ENCODE data around the gene ARPC5L.

Gene ARPC5L

GRCh38 chr9:124878518-124878917, 16.6 kb downstream of the ARPC5L start:
- TF ChIP-seq POLR2AphosphoS5 (IDR thresholded peaks at IDR 0.05; ENCODE audit: low read depth) (no peak; the same call in 1 of the 2 replicates), REST (IDR thresholded peaks at IDR 0.05; ENCODE audit: insufficient replicate concordance, low read depth) (no peak), GABPA (IDR thresholded peaks at IDR 0.05; ENCODE audit: low read depth) (no peak), CTCF (IDR thresholded peaks at IDR 0.05; ENCODE audit: insufficient read depth, low read length) (no peak), SPI1 (IDR thresholded peaks at IDR 0.05; ENCODE audit: borderline replicate concordance, low read depth) (no peak)
- no peak for DNase-seq (ENCODE audit: low read depth in 1 of 2, low spot score in 1 of 2)
- no peak overlapping the region for H3K4me3 ChIP-seq (replicated peaks; ENCODE audit: insufficient read depth, low read length)
- H3K27ac ChIP-seq (replicated peaks): no peak overlapping the region
- H3K27me3 ChIP-seq (ENCODE audit: insufficient read depth, poor library complexity, severe bottlenecking): no peaks in the 10 kb centered on the region

GRCh38 chr9:124879226-124879625, 17.3 kb downstream of the ARPC5L start:
- Histone ChIP-seq H3K4me3 (replicated peaks; ENCODE audit: insufficient read depth, low read length) (no peak overlapping the region), H3K27ac (replicated peaks) (no peak overlapping the region), H3K27me3 (ENCODE audit: insufficient read depth, poor library complexity, severe bottlenecking) (no peaks in the 10 kb centered on the region)
- DNase-seq (ENCODE audit: low read depth in 1 of 2, low spot score in 1 of 2): no peak
- TF ChIP-seq GABPA (IDR thresholded peaks at IDR 0.05; ENCODE audit: low read depth): no peak
- no peak for TF ChIP-seq CTCF (IDR thresholded peaks at IDR 0.05; ENCODE audit: insufficient read depth, low read length)
- no peak for TF ChIP-seq SPI1 (IDR thresholded peaks at IDR 0.05; ENCODE audit: borderline replicate concordance, low read depth)
- TF ChIP-seq REST (IDR thresholded peaks at IDR 0.05; ENCODE audit: insufficient replicate concordance, low read depth): no peak
- TF ChIP-seq POLR2AphosphoS5 (IDR thresholded peaks at IDR 0.05; ENCODE audit: low read depth): no peak

- DNase-seq (ENCODE audit: low read depth in 1 of 2, low spot score in 1 of 2): no peak
- H3K4me3 ChIP-seq (replicated peaks; ENCODE audit: insufficient read depth, low read length): no peak overlapping the region
- H3K27ac ChIP-seq (replicated peaks): no peak overlapping the region
- H3K27me3 ChIP-seq (ENCODE audit: insufficient read depth, poor library complexity, severe bottlenecking): no peaks in the 10 kb centered on the region
- TF ChIP-seq CTCF (IDR thresholded peaks at IDR 0.05; ENCODE audit: insufficient read depth, low read length) (no peak), SPI1 (IDR thresholded peaks at IDR 0.05; ENCODE audit: borderline replicate concordance, low read depth) (no peak), GABPA (IDR thresholded peaks at IDR 0.05; ENCODE audit: low read depth) (no peak), POLR2AphosphoS5 (IDR thresholded peaks at IDR 0.05; ENCODE audit: low read depth) (no peak), REST (IDR thresholded peaks at IDR 0.05; ENCODE audit: insufficient replicate concordance, low read depth) (no peak)
Measured at GRCh38 chr9:124880501-124880900, 18.6 kb downstream of the ARPC5L start.
